ENCODE measurements around the gene ASAP2.

ASAP2 gene

DNA sequence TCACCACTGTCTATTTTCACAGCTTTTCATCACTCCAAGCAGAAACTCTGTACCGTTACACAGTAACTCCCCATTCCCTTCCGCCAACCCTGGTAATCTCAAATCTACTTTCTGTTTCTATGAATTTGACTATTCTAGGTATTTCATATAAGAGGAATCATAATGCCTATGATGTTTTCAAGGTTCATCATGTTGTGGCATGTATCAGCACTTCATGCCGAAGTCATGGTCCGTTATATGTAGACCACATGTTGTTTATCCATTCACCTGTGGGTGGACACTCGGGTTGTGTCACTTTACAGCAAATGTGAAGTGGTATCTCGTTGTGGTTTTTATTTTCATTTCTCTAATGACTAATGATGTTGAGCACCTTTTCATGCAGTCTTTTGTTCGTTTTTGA, 238.5 kb downstream of the ASAP2 start:
- DNase-seq: no peak

DNA sequence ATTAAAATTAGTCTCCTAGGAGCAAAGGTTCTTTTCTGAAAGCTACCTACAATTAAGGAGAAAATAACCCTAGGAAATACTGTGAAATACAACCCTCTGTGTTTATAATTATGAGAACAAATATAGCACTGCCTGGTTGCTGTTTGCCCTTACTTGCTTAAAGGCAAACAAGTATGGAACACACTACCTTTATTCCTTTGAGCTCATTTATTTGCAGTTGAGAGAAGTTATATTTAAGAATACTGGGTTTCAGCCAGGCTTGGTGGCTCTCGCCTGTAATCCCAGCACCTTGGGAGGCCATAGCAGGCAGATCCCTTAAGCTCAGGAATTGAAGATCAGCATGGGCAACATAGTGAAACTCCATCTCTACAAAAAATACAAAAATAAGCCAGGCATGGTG, 244.6 kb downstream of the ASAP2 start:
- no peak for DNase-seq
